Measurements from ENCODE around the gene FRY. TPM values are rescaled to one million over a fixed set of nuclear protein-coding genes. Genes with fewer than 3 reads are reported as not detected.

The FRY gene
- total and polyA plus RNA-seq, 9 of the 15 experiments (the other 6 are each of a cell fraction or from before 2014, with no cell fraction given), result 0.03 to 0.31 (median 0.11) TPM; not detected in 3

- in situ Hi-C loops (cut with MboI), result no loop called here
- no peak for FAIRE-seq
- H3K4me3 ChIP-seq, result no peak overlapping the region
- H3K4me2 ChIP-seq (ENCODE audit: insufficient read depth, low read length), result no peak overlapping the region
- DNase-seq (ENCODE audit: extremely low read depth in 1 of 4, low spot score in 3 of 4), result peak; percentile 11 to 28 (median 18)
- H3K9me3 ChIP-seq (replicated peaks; ENCODE audit: control insufficient read depth, insufficient read depth, low read depth, low read length), result no peaks in the 10 kb centered on the region
- H3K27me3 ChIP-seq (ENCODE audit: control insufficient read depth in 2 of 2, insufficient read depth in 2 of 2, low read length in 2 of 2), result no peaks in the 10 kb centered on the region
- CTCF ChIA-PET (ENCODE audit: low intra/inter-chr PET ratio), result interaction anchor here (0.6 to 1.0 kb wide), 2 partner anchors 127 to 290 kb away, joined by 3 read pairs; no protein-coding TSS in a partner anchor
- H3K36me3 ChIP-seq (ENCODE audit: control insufficient read depth, insufficient read depth, low read length), result no peaks in the 10 kb centered on the region
- no peaks in the 10 kb centered on the region; the same call in 1 of the 2 replicates for H4K20me1 ChIP-seq (replicated peaks; ENCODE audit: control insufficient read depth, insufficient read depth, low read length)
- TF ChIP-seq CTCF (IDR thresholded peaks at IDR 0.05 in 2 of 3, conservative IDR thresholded peaks at IDR 0.05 in 1 of 3; ENCODE audit: insufficient read depth in 2 of 3, low read depth in 1 of 3, low read length in 3 of 3) (peak; percentile 35 to 46 (median 45); a peak in 4 of 6 replicates), RAD21 (CRISPR knock-in tag; conservative IDR thresholded peaks at IDR 0.05 in 1 of 2, IDR thresholded peaks at IDR 0.05 in 1 of 2) (peak; percentile 47 to 60), E2F8 (IDR thresholded peaks at IDR 0.05; ENCODE audit: low read depth, partially characterized antibody) (no peak), GTF2F1 (IDR thresholded peaks at IDR 0.05; ENCODE audit: low read depth, low read length) (no peak)
- H3K9ac ChIP-seq (ENCODE audit: insufficient read depth in 1 of 2, low read depth in 2 of 2, low read length in 2 of 2), result no peak overlapping the region
- intact Hi-C loops (cut with micrococcal nuclease), result loop anchor here (5.0 kb wide), 1 partner anchor 293 kb away; no protein-coding TSS in a partner anchor
- 2% methylated on average over 5 of the region's 6 CpGs for WGBS (ENCODE audit: insufficient coverage, low coverage, missing lambda C conversion rate)
- no TSS peak for BruUV-seq (replicated peaks)
- no peaks in the 10 kb centered on the region for H3K79me2 ChIP-seq (ENCODE audit: control insufficient read depth, insufficient read depth, low read length)
- no peaks in the 10 kb centered on the region for H3K9me1 ChIP-seq (ENCODE audit: control insufficient read depth, insufficient read depth, low read length)
- H3K27ac ChIP-seq (ENCODE audit: extremely low read depth, low read depth, low read length), result no peak overlapping the region
- no peaks in the 10 kb centered on the region for H3K4me1 ChIP-seq (replicated peaks in 1 of 2; ENCODE audit: control insufficient read depth in 2 of 2, insufficient read depth in 2 of 2, low read length in 2 of 2)
- no peak overlapping the region for H2AFZ ChIP-seq (ENCODE audit: low read depth, low read length)
- POLR2A ChIA-PET, result no interaction called here
- ATAC-seq, result peak; percentile 61; the same call in 1 of the 3 replicates
Measured at GRCh38 chr13:32019612-32020233, 11.9 kb upstream of the FRY start.

Data from K562 (cell line).